Chondrocyte (in vitro differentiated cells): Measurements from ENCODE around the gene CASZ1. TPM values are rescaled to one million over a fixed set of nuclear protein-coding genes. Genes with fewer than 3 reads are reported as not detected.

Experiments used
- DNase-seq: peaks from one replicate; pipeline ENCODE4 v3.0.0; 2021; ENCODE audit warnings: mixed read lengths, low spot score
- H3K27ac Mint-ChIP-seq: one replicate; pipeline ENCODE4 v1.8.0; 2021; ENCODE audit warnings: mild to moderate bottlenecking, moderate library complexity, mixed read lengths; ENCODE audit not compliant: unreplicated experiment
- H3K27me3 Mint-ChIP-seq: 2 replicates; pipeline ENCODE4 v1.8.0; 2021; ENCODE audit warnings: low read depth, mixed read lengths
- H3K36me3 Mint-ChIP-seq: 2 replicates; pipeline ENCODE4 v1.8.0; 2021; ENCODE audit warnings: low read depth, mixed read lengths
- H3K4me1 Mint-ChIP-seq: 2 replicates; pipeline ENCODE4 v1.8.0; 2021; ENCODE audit warnings: low read depth, mild to moderate bottlenecking, mixed read lengths
- H3K4me3 Mint-ChIP-seq: one replicate; pipeline ENCODE4 v1.8.0; 2021; ENCODE audit warnings: mild to moderate bottlenecking, moderate library complexity, mixed read lengths; ENCODE audit not compliant: unreplicated experiment
- H3K9me3 Mint-ChIP-seq: 2 replicates; pipeline ENCODE4 v1.8.0; 2021; ENCODE audit warnings: low read depth, mixed read lengths
- total RNA-seq: library from RNA; stranded (reverse); gene quantifications from 3 replicates; pipeline ENCODE4 v1.2.1, GENCODE V29; 2021
- TF ChIP-seq, protein P1 (sequence below): fragments of 200-600 bp; sonication (generic); IDR thresholded peaks from 2 replicates; pipeline ENCODE4 v1.5.0; 2021; ENCODE audit warnings: antibody characterized with exemption, mild to moderate bottlenecking, moderate library complexity

Gene CASZ1
- total RNA-seq, 1 donor from 2014 or later, result 4.1 TPM

DNA sequence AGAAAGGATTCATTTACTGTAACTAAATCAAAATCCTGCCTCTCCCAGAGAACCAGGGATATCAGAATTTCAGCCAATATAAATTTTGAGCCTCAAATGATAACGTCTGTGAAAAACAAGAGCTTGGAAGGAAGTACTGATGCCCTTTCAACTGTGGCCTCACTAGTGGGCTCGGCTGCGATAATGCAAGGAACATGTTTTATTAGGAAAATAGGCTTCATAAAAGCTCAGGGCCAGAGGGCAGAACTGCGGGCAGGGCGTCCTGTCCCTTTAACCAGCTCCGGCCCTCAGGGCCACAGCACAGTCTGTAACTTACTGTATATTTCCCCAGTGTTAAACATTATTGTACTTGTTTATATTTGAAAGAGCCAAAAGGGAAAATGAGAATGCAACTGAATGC lies 199.7 kb downstream of the CASZ1 start:
- H3K27ac Mint-ChIP-seq, result no peak overlapping the region
- H3K4me1 Mint-ChIP-seq, result peaks cover 29% of the 10 kb centered on the region
- no peaks in the 10 kb centered on the region for H3K9me3 Mint-ChIP-seq
- no peaks in the 10 kb centered on the region for H3K27me3 Mint-ChIP-seq
- no peak for DNase-seq
- no peak overlapping the region for H3K4me3 Mint-ChIP-seq
- TF ChIP-seq, protein P1, sequence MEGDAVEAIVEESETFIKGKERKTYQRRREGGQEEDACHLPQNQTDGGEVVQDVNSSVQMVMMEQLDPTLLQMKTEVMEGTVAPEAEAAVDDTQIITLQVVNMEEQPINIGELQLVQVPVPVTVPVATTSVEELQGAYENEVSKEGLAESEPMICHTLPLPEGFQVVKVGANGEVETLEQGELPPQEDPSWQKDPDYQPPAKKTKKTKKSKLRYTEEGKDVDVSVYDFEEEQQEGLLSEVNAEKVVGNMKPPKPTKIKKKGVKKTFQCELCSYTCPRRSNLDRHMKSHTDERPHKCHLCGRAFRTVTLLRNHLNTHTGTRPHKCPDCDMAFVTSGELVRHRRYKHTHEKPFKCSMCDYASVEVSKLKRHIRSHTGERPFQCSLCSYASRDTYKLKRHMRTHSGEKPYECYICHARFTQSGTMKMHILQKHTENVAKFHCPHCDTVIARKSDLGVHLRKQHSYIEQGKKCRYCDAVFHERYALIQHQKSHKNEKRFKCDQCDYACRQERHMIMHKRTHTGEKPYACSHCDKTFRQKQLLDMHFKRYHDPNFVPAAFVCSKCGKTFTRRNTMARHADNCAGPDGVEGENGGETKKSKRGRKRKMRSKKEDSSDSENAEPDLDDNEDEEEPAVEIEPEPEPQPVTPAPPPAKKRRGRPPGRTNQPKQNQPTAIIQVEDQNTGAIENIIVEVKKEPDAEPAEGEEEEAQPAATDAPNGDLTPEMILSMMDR, result no peak
- no peaks in the 10 kb centered on the region for H3K36me3 Mint-ChIP-seq

DNA sequence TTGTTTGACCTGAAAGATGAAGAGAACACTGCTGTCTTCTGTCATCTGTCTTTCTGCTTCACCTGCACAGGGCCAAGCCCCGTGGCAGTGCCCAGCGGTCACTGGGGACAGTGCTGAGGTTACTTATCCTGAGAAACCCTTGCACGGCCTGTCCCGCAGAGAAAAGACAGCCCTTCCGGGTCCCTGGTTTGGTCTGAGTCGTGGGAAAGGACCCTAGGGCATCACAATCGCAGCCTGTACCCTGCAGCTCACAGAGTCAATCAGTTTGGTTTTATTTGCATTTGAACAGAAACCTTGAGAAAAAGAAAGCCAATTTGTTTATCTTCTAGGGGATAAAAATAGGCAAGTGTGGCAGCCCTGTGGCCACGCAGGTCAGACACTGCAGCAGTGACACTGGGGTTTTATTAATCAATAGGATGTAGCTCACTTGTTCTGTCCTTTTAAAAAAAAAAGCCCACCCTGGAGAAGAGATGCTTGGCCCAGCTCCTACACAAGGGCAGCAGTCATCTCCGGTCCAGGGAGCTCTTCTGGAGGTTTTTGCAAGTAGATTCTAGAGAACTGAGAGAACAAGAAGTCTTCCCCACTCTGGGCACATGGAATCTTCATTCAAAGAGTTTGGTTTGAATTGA lies 201.7 kb downstream of the CASZ1 start:
- Mint-ChIP-seq H3K9me3 (no peaks in the 10 kb centered on the region), H3K4me3 (no peak overlapping the region), H3K36me3 (no peaks in the 10 kb centered on the region), H3K27ac (no peak overlapping the region), H3K27me3 (no peaks in the 10 kb centered on the region), H3K4me1 (peaks cover 22% of the 10 kb centered on the region)
- TF ChIP-seq, protein P1, result no peak
- DNase-seq, result no peak

DNA sequence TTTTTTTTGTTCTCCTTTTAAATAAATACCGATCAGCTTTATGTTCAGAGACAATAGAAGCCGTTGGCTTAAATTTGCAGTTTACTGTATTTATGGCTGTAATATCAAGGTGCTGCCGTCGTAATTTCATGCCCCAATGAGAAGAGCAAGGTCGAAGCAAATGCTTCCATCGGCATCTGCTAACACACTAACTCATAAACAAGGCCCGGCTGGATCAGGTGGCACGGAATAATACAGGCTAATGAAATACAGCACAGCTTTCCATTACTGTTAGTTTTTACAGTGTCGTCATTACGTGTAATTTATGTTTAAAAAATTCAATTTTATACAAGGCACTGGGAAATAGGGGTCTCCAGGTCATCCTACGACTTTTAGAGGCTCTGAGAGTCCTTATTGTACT lies 202.7 kb downstream of the CASZ1 start:
- no peaks in the 10 kb centered on the region for H3K36me3 Mint-ChIP-seq
- H3K27me3 Mint-ChIP-seq, result no peaks in the 10 kb centered on the region
- TF ChIP-seq, protein P1, result no peak
- no peak for DNase-seq
- peaks cover 12% of the 10 kb centered on the region for H3K4me1 Mint-ChIP-seq
- H3K27ac Mint-ChIP-seq, result no peak overlapping the region
- H3K4me3 Mint-ChIP-seq, result no peak overlapping the region
- H3K9me3 Mint-ChIP-seq, result no peaks in the 10 kb centered on the region

DNA sequence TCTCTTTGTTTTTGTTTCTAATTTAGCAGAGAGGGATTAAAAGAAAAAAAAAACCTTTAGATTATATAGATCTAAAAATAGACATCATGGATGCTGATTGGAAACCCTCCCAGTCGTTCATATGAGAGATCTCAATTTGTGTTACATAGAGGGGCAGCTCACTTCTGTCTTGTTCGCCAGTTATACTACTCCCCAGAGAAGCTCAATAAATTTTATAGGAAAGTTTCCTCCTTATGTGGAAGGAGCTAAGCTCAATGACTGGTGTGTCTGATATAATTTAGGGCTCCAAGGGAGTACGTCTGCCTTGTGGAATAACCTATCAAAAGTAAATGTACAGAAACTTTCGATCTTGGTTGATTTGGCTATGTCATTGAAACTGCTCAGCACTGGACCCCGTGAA lies 204.1 kb downstream of the CASZ1 start:
- H3K27ac Mint-ChIP-seq, result no peak overlapping the region
- H3K4me1 Mint-ChIP-seq, result peaks cover 5% of the 10 kb centered on the region
- no peaks in the 10 kb centered on the region for H3K36me3 Mint-ChIP-seq
- TF ChIP-seq, protein P1, result no peak
- no peaks in the 10 kb centered on the region for H3K9me3 Mint-ChIP-seq
- DNase-seq, result no peak
- H3K27me3 Mint-ChIP-seq, result no peaks in the 10 kb centered on the region
- H3K4me3 Mint-ChIP-seq, result no peak overlapping the region

DNA sequence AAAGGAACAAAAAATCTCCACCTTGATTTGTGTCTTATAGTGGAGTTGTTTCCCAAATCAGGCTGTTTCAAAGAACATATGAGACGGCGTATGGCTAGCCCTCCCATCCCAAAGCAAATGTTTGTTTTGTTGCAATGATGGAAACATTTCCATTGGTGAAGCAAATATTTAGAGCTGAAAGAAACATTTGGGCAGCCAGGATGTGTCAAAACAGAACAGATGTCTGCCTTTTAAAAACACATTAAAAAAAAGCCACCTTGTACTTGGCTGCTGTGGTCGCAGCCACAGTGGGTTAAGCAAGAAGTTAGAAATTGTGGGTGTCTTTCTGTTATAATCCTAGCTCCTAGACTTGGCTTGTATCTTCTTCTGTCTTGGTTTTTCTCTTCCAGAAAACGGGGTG lies 205.4 kb downstream of the CASZ1 start:
- peaks cover 3% of the 10 kb centered on the region for H3K4me1 Mint-ChIP-seq
- no peak overlapping the region for H3K27ac Mint-ChIP-seq
- TF ChIP-seq, protein P1, result no peak
- no peak overlapping the region for H3K4me3 Mint-ChIP-seq
- no peaks in the 10 kb centered on the region for H3K36me3 Mint-ChIP-seq
- H3K9me3 Mint-ChIP-seq, result peaks cover 3% of the 10 kb centered on the region
- H3K27me3 Mint-ChIP-seq, result no peaks in the 10 kb centered on the region
- DNase-seq, result no peak
